ENCODE measurements around the gene CD3D.
"Not testable (repeated sequence)": the region's sequence is repeated elsewhere in the genome, so short reads cannot be mapped to it uniquely, and the experiment has no call there.

The CD3D gene

GRCh38 chr11:118311518-118311917, 31.0 kb downstream of the CD3D start:
- H3K27me3 ChIP-seq (ENCODE audit: insufficient read depth, insufficient read length), result peaks cover 3% of the 10 kb centered on the region
- no peaks in the 10 kb centered on the region for H3K36me3 ChIP-seq (ENCODE audit: insufficient read depth, insufficient read length, low read length)
- TF ChIP-seq SUZ12 (IDR thresholded peaks at IDR 0.05; ENCODE audit: extremely low read depth, insufficient read depth, insufficient read length), result no peak
- no peak for TF ChIP-seq ZNF274 (IDR thresholded peaks at IDR 0.05; ENCODE audit: low read depth, low read length)
- no peak for TF ChIP-seq YY1 (IDR thresholded peaks at IDR 0.05; ENCODE audit: insufficient read depth, insufficient read length)
- H3K4me3 ChIP-seq (ENCODE audit: insufficient read length, low read depth), result no peak overlapping the region
- no peak overlapping the region for H3K9ac ChIP-seq (ENCODE audit: insufficient read length, low read depth)
- H3K9me3 ChIP-seq (ENCODE audit: insufficient read depth, low read length), result no peaks in the 10 kb centered on the region
- no peak for DNase-seq (ENCODE audit: low read depth, low spot score)
- H3K4me1 ChIP-seq (ENCODE audit: insufficient read depth, insufficient read length), result peaks cover 6% of the 10 kb centered on the region

GRCh38 chr11:118310781-118311485, 31.6 kb downstream of the CD3D start:
- no peaks in the 10 kb centered on the region for H3K36me3 ChIP-seq (ENCODE audit: insufficient read depth, insufficient read length, low read length)
- H3K4me1 ChIP-seq (ENCODE audit: insufficient read depth, insufficient read length), result peaks cover 6% of the 10 kb centered on the region
- H3K4me3 ChIP-seq (ENCODE audit: insufficient read length, low read depth), result no peak overlapping the region
- H3K9me3 ChIP-seq (ENCODE audit: insufficient read depth, low read length), result no peaks in the 10 kb centered on the region
- TF ChIP-seq SUZ12 (IDR thresholded peaks at IDR 0.05; ENCODE audit: extremely low read depth, insufficient read depth, insufficient read length) (no peak), ZNF274 (IDR thresholded peaks at IDR 0.05; ENCODE audit: low read depth, low read length) (no peak), YY1 (IDR thresholded peaks at IDR 0.05; ENCODE audit: insufficient read depth, insufficient read length) (no peak)
- no peak for DNase-seq (ENCODE audit: low read depth, low spot score)
- no peak overlapping the region for H3K9ac ChIP-seq (ENCODE audit: insufficient read length, low read depth)
- peaks cover 3% of the 10 kb centered on the region for H3K27me3 ChIP-seq (ENCODE audit: insufficient read depth, insufficient read length)

- Histone ChIP-seq H3K9me3 (ENCODE audit: insufficient read depth, low read length) (no peaks in the 10 kb centered on the region), H3K36me3 (ENCODE audit: insufficient read depth, insufficient read length, low read length) (no peaks in the 10 kb centered on the region), H3K4me3 (ENCODE audit: insufficient read length, low read depth) (no peak overlapping the region), H3K27me3 (ENCODE audit: insufficient read depth, insufficient read length) (peaks cover 3% of the 10 kb centered on the region), H3K9ac (ENCODE audit: insufficient read length, low read depth) (no peak overlapping the region), H3K4me1 (ENCODE audit: insufficient read depth, insufficient read length) (peaks cover 5% of the 10 kb centered on the region)
- TF ChIP-seq SUZ12 (IDR thresholded peaks at IDR 0.05; ENCODE audit: extremely low read depth, insufficient read depth, insufficient read length), result no peak
- TF ChIP-seq YY1 (IDR thresholded peaks at IDR 0.05; ENCODE audit: insufficient read depth, insufficient read length), result no peak
- no peak for TF ChIP-seq ZNF274 (IDR thresholded peaks at IDR 0.05; ENCODE audit: low read depth, low read length)
- no peak for DNase-seq (ENCODE audit: low read depth, low spot score)
These were observed 32.2 kb downstream of the CD3D start for GRCh38 chr11:118310271-118310670.

- H3K4me3 ChIP-seq (ENCODE audit: insufficient read length, low read depth); H3K9me3 ChIP-seq (ENCODE audit: insufficient read depth, low read length); H3K27me3 ChIP-seq (ENCODE audit: insufficient read depth, insufficient read length); H3K9ac ChIP-seq (ENCODE audit: insufficient read length, low read depth); H3K36me3 ChIP-seq (ENCODE audit: insufficient read depth, insufficient read length, low read length); H3K4me1 ChIP-seq (ENCODE audit: insufficient read depth, insufficient read length); DNase-seq (ENCODE audit: low read depth, low spot score): not testable (repeated sequence)
These were observed 33.4 kb downstream of the CD3D start for GRCh38 chr11:118308995-118309528.

GRCh38 chr11:118306556-118306955, 35.9 kb downstream of the CD3D start:
- TF ChIP-seq YY1 (IDR thresholded peaks at IDR 0.05; ENCODE audit: insufficient read depth, insufficient read length) (no peak), SUZ12 (IDR thresholded peaks at IDR 0.05; ENCODE audit: extremely low read depth, insufficient read depth, insufficient read length) (no peak), ZNF274 (IDR thresholded peaks at IDR 0.05; ENCODE audit: low read depth, low read length) (no peak)
- Histone ChIP-seq H3K9me3 (ENCODE audit: insufficient read depth, low read length) (no peaks in the 10 kb centered on the region), H3K4me1 (ENCODE audit: insufficient read depth, insufficient read length) (peaks cover 1% of the 10 kb centered on the region), H3K36me3 (ENCODE audit: insufficient read depth, insufficient read length, low read length) (no peaks in the 10 kb centered on the region), H3K4me3 (ENCODE audit: insufficient read length, low read depth) (no peak overlapping the region), H3K9ac (ENCODE audit: insufficient read length, low read depth) (no peak overlapping the region), H3K27me3 (ENCODE audit: insufficient read depth, insufficient read length) (no peaks in the 10 kb centered on the region)
- no peak for DNase-seq (ENCODE audit: low read depth, low spot score)

- Histone ChIP-seq H3K27me3 (ENCODE audit: insufficient read depth, insufficient read length) (peaks cover 2% of the 10 kb centered on the region), H3K4me1 (ENCODE audit: insufficient read depth, insufficient read length) (peaks cover 1% of the 10 kb centered on the region), H3K9ac (ENCODE audit: insufficient read length, low read depth) (no peak overlapping the region), H3K4me3 (ENCODE audit: insufficient read length, low read depth) (no peak overlapping the region), H3K36me3 (ENCODE audit: insufficient read depth, insufficient read length, low read length) (no peaks in the 10 kb centered on the region), H3K9me3 (ENCODE audit: insufficient read depth, low read length) (no peaks in the 10 kb centered on the region)
- TF ChIP-seq SUZ12 (IDR thresholded peaks at IDR 0.05; ENCODE audit: extremely low read depth, insufficient read depth, insufficient read length) (no peak), YY1 (IDR thresholded peaks at IDR 0.05; ENCODE audit: insufficient read depth, insufficient read length) (no peak), ZNF274 (IDR thresholded peaks at IDR 0.05; ENCODE audit: low read depth, low read length) (no peak)
- no peak for DNase-seq (ENCODE audit: low read depth, low spot score)
These were observed 36.8 kb downstream of the CD3D start for GRCh38 chr11:118305726-118306125.

GRCh38 chr11:118304568-118305248, 37.8 kb downstream of the CD3D start, which contains the start of gene CD3E:
Gene CD3E, plus strand, starts transcription at chr11:118304730. Its CDS starts 223 bp downstream, at chr11:118304953.
- H3K27me3 ChIP-seq (ENCODE audit: insufficient read depth, insufficient read length), result peaks cover 6% of the 10 kb centered on the region
- H3K4me3 ChIP-seq (ENCODE audit: insufficient read length, low read depth), result no peak within 1 kb of the TSS
- H3K4me1 ChIP-seq (ENCODE audit: insufficient read depth, insufficient read length), result peaks cover 1% of the 10 kb centered on the region
- no peak for DNase-seq (ENCODE audit: low read depth, low spot score)
- no peaks in the 10 kb centered on the region for H3K36me3 ChIP-seq (ENCODE audit: insufficient read depth, insufficient read length, low read length)
- TF ChIP-seq ZNF274 (IDR thresholded peaks at IDR 0.05; ENCODE audit: low read depth, low read length) (no peak), SUZ12 (IDR thresholded peaks at IDR 0.05; ENCODE audit: extremely low read depth, insufficient read depth, insufficient read length) (no peak), YY1 (IDR thresholded peaks at IDR 0.05; ENCODE audit: insufficient read depth, insufficient read length) (no peak)
- H3K9ac ChIP-seq (ENCODE audit: insufficient read length, low read depth), result no peak within 1 kb of the TSS
- H3K9me3 ChIP-seq (ENCODE audit: insufficient read depth, low read length), result no peaks in the 10 kb centered on the region

Data from NT2/D1 (cell line).